Measurements from ENCODE around the gene KIAA1614.

KIAA1614 gene
- 0.13 to 0.76 (median 0.40) reads per million in 18 experiments for total RNA-seq

GRCh38 chr1:180912801-180913565 lies at the start of gene KIAA1614:
Gene KIAA1614, plus strand, starts transcription at chr1:180912897. Its CDS starts 347 bp downstream, at chr1:180913244.
- DNase-seq = peak; percentile 19 to 52

GRCh38 chr1:180863158-180863775 lies 49.4 kb upstream of the KIAA1614 start:
- peak; percentile 57 to 64 for DNase-seq

GRCh38 chr1:180881806-180882509 lies 30.7 kb upstream of the KIAA1614 start:
- peak; percentile 25 to 58 for DNase-seq

- no peak for DNase-seq
Measured at GRCh38 chr1:180884588-180885300, 28.0 kb upstream of the KIAA1614 start.

- no peak for DNase-seq
Measured at GRCh38 chr1:180886338-180886737, 26.4 kb upstream of the KIAA1614 start.

- no peak for DNase-seq
Measured at GRCh38 chr1:180887841-180888240, 24.9 kb upstream of the KIAA1614 start.

- no peak for DNase-seq
Measured at GRCh38 chr1:180888870-180889269, 23.8 kb upstream of the KIAA1614 start.

- DNase-seq = no peak
Measured at GRCh38 chr1:180889325-180889724, 23.4 kb upstream of the KIAA1614 start.

- DNase-seq = no peak
Measured at GRCh38 chr1:180892272-180892671, 20.4 kb upstream of the KIAA1614 start.

GRCh38 chr1:180892675-180893074 lies 20.0 kb upstream of the KIAA1614 start:
- no peak for DNase-seq

- no peak for DNase-seq
Measured at GRCh38 chr1:180893614-180894013, 19.1 kb upstream of the KIAA1614 start.

- DNase-seq = no peak
Measured at GRCh38 chr1:180896161-180896560, 16.5 kb upstream of the KIAA1614 start.

- DNase-seq = no peak
Measured at GRCh38 chr1:180898441-180899219, 14.1 kb upstream of the KIAA1614 start.

- no peak for DNase-seq
Measured at GRCh38 chr1:180899262-180899661, 13.4 kb upstream of the KIAA1614 start.

GRCh38 chr1:180901076-180901990 lies 11.4 kb upstream of the KIAA1614 start:
- no peak for DNase-seq

GRCh38 chr1:180902541-180902940 lies 10.2 kb upstream of the KIAA1614 start:
- no peak for DNase-seq

GRCh38 chr1:180905927-180906326 lies 6.8 kb upstream of the KIAA1614 start:
- no peak for DNase-seq

- no peak for DNase-seq
Measured at GRCh38 chr1:180906511-180906910, 6.2 kb upstream of the KIAA1614 start.

GRCh38 chr1:180907313-180908055 lies 5.2 kb upstream of the KIAA1614 start:
- DNase-seq = no peak

Measured in inflammatory macrophage (primary cell).